A549 (cell line): ENCODE data around the gene LOXHD1.

Experiments
- POLR2A ChIP-seq: IDR thresholded peaks from 2 replicates; pipeline ENCODE4 v1.6.1; 2012; ENCODE audit warnings: mild to moderate bottlenecking, low read length
- RAD21 ChIP-seq, 2 experiments: fragments of >200 bp in 1 of 2; sonication (Bioruptor Twin) in 1 of 2; formaldehyde crosslinking in 1 of 2; IDR thresholded peaks in 1 of 2; conservative IDR thresholded peaks in 1 of 2; 2 replicates in 1 of 2; 3 replicates in 1 of 2; pipeline ENCODE4 v1.6.1; 2012 to 2018; ENCODE audit warnings: inconsistent platforms in 1 of 2
- TF ChIP-seq, protein P1 (sequence below): IDR thresholded peaks from 2 replicates; pipeline ENCODE4 v1.6.1; 2012; ENCODE audit warnings: low read depth, borderline replicate concordance

DNA sequence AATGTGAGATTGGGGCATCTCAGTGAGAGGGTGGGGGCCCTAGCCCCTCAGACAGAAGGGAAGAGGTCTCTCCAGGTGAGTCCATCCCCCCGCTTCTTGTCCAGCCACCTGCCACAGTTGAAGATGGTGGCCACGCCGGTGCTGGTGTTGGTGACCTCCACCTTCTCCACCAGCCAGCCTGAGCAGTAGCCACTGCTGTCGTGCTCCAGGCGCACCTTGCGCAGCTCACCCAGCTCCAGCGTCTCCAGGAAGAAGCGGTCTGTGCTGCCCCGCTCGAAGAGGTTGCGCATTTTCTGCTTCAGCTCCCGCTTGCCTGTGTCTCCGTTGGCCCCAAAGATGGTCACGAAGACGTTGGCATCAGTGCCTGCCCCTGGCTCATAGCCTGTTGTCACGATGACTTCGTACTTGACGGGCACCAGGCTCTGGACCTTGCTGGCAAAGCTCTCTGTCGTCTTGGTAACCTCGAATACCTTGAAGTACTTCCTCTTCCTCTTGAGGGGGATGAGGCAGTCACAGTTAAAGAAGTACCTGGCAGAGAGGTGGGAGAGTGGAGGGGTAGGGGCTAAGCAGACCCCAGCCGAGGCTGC is 179.5 kb downstream of the LOXHD1 start:
- TF ChIP-seq RAD21 (conservative IDR thresholded peaks at IDR 0.05 in 1 of 2, IDR thresholded peaks at IDR 0.05 in 1 of 2) (no peak), POLR2A (no peak)
- TF ChIP-seq, protein P1, sequence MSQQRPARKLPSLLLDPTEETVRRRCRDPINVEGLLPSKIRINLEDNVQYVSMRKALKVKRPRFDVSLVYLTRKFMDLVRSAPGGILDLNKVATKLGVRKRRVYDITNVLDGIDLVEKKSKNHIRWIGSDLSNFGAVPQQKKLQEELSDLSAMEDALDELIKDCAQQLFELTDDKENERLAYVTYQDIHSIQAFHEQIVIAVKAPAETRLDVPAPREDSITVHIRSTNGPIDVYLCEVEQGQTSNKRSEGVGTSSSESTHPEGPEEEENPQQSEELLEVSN, result no peak
